Stimulated activated CD8-positive, alpha-beta memory T cell treated with anti-CD3 and anti-CD28 coated beads, Interleukin-4, amount 100 ng/mL, for 48 hours (primary cell): ENCODE data around the gene BCO2.
A peak's percentile ranks its signal among the peaks of the same experiment; 100 is the strongest.

Source experiments
- DNase-seq: peaks from one replicate; pipeline ENCODE4 v3.0.0-alpha.2; 2020

BCO2 gene

DNA sequence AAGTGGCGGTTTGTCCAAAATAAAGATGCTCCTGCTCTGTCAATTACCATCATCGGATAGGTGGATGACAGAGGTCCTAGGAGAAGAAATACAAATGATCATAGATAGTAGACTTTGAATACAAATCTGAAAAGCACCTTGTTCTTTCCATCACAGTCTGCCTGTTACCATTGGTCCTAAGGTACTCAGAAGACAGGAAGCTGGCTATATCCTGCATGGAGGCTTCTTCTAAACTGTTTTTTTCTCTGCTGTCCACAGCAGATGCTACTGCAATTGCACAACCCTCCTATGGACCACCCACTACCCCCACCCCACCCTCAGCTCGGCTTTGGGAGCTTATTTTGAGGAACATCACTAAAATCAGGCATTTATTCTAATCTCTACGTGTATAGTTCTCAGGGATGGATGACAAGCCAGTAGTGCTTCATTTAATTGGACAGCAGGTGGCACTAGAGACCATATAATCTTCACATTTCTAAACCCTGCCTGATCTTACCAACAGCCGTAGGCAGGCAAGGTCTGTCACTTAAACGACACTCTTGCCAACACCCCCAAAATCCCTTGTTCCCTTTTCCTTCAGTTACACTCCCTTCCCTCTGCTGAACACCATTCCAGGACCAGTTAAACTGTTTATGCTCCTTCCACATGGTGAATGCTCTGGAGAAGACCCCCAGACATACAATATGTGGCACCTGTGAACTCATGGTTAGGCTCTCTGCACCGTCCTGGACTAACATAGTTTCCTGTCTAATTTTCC lies 44.3 kb downstream of the BCO2 start:
- DNase-seq, result no peak

DNA sequence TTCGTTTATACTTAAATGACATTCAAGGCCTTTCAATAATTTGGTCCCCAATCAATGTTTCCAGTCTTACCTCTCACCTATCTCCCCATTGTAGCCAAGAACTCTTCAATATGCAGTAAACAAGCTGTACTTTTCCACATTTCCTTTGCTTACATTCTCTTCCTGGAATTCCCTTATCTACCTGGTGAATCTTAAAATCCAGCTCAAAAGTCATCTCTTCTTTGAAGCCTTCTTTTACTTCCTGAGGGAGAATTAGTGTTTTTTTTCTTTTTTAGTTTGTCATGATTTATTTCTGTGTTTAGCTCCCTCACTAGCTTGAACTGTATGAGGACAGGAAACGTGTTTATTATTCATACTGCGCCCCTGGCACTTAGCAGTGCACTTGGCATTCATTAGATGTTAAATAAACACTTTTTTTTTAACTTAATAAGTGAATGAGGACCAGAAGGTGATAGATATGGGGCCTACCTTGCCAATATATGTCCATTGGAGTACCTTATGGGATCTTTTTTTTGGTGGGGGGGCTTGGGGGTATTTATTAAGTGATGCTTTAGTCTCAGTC lies 46.0 kb downstream of the BCO2 start:
- DNase-seq, result no peak

DNA sequence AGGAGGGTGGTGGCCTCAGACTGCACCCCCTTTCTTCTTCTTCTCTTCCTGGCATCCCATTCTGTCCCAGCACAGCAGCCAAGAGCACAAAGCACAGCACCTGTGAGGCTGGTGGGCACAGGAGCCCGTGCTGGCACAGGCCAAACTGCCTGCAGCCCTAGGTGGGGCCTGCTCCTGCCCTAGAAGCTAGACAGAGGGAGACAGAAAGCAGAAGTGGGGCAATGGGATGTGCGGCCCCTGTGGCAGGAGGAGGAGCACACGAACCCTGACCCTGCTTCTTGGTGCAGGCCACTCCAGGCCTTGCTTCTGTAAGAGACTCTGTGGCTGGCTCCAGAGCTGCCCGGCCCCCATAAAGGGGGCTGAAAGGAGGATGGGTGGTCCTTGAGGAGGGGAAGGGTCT lies 47.0 kb downstream of the BCO2 start:
- no peak for DNase-seq

DNA sequence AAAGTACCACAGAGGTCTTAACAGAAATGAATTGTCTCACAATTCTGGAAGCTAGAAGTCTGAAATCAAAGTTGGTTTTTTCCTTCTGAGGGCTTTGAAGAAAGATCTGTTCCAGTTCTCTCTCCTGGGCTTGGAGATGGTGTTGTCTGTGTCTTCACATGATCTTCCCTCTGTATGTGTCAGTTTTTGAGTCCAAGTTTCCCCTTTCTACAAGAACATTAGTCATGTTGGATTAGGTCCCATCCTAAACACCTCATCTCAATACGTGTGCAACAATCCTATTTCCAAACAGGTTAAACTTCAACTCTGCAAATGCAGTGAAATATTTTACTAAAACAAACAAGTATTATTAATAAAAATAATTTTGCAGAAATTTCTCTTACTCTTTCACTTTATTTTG lies 47.8 kb downstream of the BCO2 start:
- DNase-seq, result no peak

DNA sequence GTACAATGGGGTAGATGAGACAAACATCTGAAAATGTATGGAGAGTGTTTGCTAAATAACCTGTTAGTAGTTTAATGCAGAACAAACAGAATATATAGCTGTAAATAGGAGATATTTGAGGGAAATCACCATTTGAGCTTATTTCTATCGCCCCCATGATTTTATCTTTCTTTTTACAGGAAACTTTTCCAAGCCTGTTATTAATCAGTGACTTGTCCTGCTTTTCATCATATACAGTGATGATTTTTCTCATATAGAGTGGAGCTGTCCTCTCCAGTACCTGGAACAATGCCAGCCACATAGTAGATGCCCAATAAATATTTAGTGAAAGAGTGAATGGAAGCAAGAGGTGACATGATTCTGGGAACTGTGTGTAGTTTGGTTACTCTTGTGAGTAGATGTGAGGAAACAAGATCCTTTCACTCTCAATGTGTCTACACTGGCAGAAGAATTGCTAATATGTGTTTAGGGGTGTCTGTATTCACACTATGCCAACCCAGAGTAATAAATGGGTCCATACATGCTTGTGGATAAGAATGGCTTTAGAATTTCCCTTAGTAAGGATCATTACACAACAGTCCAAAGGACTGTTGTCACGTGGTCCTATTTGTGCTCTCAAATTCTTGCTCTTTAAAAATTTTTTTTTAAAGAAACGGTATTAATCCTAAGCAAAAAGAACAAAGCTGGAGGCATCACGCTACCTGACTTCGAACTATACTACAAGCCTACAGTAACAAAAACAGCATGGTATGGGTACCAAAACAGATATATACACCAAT lies 48.6 kb downstream of the BCO2 start:
- DNase-seq, result no peak

DNA sequence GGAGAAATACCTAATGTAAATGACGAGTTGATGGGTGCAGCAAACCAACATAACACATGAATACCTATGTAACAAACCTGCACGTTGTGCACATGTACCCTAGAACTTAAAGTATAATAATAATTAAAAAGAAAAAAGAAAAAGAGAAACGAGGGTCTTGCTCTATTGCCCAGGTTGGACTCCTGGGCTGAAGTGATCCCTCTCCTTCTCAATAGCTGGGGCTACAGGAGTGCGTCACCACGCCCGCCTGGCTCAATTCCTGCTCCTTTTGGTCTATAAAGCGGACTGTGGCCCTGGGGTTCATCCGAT lies 50.4 kb downstream of the BCO2 start:
- DNase-seq, result no peak

DNA sequence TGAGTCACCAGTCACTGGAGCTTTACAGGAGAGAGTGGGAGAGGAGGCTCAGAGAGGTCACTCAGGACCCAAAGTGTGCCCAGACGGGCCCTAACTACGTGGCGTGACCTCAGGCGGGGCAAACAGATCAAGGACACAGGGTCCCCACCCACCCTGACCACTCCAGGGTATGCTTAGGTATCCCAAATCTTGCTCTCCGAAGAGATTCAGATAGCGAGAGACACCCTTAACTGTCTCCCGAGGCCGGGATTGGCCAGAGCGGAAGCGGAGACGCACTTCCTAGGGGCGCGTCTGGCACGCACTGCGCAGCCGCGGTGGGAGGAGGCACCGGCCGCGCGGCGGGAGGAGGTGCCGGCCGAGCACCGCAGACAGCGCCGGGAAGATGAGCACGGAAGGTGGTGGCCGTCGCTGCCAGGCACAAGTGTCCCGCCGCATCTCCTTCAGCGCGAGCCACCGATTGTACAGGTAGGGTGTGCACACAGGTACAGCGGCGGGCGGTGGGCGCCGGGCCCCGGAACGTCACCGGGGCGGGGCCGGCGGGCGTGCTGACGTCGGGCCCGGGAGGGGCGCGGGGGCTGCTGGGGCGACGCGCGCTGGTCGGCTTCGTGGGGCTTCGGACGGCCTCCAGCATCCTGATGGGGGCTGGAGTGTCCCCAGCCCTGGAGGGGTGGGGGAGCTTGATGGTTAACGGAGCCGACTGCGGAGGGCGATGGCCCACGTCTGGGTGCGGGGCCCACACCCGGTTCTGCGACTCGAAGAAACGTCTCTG lies 50.9 kb downstream of the BCO2 start, which contains the start of gene PTS:
PTS (plus strand) TSS at position 367 of the 769 bp plus-strand sequence; CDS start at position 383, 16 bp downstream.
- DNase-seq, result peak; percentile 85

DNA sequence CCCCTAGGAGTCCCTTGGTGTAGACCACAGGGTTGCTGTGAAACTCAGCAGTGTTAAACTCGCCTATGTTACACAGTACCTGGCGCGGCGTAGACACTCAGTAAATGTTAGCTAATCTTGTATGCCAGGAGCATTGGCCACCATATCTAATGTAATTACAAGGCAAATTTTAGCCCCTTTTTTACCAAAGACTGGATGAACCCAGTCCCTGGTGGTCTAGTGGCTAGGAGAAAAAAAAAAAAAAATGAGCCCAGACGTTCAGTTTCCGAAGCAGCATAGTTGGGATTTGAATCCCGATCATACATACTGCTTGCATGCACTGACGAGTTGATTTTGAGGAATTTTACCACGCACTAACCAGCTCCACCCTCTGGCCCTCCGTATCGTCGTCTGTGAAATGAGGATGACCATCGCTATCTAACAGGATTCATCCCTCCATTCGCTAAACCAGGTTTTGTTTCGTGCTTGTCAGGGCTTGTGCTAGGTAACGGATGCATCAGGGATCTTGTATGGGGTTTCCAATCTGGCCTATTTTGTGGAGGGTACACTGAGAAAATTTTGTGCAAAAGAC lies 51.6 kb downstream of the BCO2 start:
- DNase-seq, result no peak

DNA sequence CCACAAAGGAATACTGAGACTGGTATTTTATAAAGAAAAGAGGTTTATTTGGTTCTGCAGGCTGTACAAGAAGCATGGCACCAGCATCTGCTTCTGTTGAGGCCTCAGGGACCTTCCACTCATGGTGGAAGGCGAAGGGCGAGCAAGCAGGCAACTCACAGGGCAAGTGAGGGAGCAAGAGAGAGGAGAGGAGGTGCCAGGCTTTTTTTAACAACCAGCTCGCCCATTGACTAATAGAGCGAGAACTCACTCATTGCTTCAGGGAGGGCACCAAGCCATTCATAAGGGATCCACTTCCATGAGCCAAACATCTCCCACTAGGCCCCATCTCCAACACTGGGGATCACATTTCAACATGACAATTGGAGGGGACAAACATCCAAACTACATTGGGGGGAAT lies 52.2 kb downstream of the BCO2 start:
- DNase-seq, result no peak

DNA sequence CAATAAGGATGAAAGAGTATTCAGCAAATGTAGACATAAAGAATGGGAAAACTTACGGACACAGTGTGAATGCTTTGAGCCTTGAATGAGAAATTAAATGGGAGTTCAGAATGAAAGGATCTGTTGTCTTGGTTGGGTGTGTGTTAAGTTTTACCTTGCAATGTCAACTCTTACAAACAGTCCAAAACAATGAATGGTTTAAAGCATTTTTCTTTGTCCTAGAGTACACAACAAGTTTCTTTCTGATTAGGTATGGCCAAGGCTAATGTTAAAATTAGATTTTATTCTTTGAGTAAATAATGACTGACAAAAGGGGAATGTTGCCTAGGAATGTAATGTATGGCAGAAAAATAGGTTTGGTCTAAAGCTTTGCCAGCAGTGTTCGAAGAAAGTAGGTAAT lies 53.4 kb downstream of the BCO2 start:
- DNase-seq, result no peak

DNA sequence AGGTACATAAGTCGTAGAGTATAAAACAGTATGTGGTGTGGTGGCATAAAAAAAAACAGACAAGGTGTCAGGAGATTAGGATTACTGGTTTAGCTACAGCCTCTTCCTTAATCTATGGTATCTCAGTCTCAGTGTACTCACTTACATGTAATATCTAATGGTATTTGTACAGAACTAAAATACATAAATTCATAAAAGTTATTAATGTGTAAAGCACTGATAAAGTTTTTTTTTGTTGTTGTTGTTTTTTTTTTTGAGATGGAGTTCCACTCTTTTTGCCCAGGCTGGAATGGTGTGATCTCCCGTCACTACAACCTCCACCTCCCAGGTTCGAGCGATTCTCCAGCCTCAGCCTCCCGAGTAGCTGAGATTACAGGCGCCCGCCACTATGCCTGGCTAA lies 53.8 kb downstream of the BCO2 start:
- no peak for DNase-seq

DNA sequence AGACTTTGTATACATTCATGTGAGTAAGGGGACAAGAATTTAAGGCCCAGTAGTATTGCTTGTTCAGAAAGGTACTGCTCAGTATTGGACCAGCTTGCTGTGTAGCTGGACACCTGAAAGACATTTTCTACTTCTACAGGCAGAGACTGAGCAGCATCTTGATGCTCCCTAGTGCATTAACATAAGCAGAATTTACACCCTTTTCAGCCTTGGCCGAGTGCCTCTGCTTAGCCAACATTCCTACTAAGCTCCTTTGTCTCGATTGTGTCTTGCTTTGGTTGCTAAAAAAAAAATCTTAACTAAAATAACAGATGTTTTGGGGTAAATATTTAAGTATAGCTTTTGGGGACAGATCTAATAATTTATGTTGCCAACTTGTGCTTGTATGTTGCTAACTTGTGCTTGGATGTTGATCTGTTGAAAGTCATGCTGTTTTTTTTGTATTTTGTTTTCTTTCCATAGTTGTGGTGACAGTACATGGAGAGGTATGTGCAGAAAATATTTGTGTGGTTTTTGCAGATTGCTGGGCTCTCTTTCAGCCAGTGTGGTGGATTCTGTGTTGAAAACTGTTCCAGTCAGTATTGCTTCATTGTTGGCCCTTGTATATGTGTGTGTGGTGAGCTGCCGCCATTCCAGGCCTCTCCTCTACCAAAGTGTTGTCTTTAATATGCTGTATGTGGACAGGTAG lies 54.6 kb downstream of the BCO2 start:
- no peak for DNase-seq

DNA sequence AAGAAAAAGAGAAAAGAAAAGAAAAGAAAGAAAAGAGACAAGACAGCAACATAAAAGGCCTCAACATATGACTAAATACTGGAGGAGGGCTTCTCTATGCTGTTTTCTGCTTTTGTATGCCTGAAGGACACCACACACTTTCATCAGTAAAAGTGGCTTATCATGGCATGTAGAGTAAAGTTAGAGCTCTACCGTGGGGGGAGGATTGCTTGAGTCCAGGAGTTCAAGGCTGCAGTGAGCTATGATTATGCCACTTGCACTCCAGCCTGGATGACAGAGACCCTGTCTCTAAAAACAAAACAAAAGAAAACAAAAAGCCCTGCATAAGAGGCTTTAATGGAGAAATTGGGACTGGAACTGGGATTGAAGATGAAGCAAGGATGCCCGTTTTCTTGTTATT lies 56.6 kb downstream of the BCO2 start:
- DNase-seq, result no peak

DNA sequence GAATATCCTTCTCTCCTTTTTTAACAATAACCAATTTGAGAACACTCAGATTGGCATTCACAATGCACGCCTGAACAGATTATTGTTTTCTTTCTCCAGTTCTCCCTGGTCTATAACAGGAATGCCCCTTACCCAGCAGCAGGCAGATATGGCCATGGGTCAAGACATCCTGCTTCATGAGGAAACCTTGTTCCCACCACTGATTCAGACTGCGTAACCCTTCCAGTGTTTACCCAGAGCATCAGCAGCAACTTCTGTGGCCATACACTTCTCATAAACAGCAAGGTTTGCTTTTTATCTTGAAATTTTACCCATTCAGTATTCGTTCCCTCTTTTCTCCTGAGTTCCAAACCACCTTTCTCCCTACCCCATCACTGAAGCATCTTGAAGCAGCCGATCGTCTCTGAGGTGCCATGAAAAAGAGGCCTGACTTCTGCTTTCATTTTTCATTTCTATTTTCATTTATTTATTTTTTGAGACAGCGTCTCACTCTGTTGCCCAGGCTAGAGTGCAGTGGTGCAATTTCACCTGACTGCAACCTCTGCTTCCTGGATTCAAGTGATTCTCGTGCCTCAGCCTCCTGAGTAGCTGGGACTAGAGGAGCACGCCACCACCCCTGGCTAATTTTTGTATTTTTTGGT lies 60.6 kb downstream of the BCO2 start:
- no peak for DNase-seq

DNA sequence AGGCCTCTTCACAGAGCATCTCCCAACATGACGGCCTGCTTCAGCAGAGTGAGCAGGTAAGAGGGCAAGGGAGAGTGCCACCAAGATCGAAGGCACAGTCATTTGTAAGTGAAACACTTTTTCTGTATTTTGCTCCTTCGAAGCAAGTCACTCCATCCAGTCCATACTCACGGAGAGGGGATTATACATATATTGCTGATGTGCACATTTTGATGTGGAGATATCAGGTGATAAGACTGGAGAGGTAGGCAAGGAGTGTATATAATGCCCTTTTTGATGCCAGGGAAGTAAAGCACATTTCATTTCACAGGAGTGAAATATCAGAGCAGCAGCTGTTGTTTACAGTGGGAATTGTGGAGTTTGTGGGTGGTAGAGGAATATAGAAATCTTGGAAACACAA lies 62.1 kb downstream of the BCO2 start:
- no peak for DNase-seq

DNA sequence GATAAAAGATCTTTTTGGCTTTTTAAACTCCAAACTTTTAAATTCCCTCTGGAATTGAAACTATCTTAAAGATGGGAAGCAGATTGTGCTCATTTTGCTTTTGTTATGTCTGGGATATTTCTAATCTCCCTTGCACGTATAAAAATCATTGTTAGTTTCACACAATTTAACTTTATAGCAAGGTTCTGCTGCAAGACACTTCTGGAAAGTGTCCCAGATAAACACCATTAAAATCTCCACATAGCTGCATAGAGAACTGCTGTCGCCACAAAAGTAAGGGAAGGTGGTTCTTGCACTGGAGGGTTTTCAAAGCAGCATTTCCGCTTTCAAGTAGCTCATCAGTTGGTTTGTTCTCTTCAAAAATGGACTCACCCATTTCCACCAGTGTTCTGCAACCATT lies 62.7 kb downstream of the BCO2 start:
- DNase-seq, result no peak

DNA sequence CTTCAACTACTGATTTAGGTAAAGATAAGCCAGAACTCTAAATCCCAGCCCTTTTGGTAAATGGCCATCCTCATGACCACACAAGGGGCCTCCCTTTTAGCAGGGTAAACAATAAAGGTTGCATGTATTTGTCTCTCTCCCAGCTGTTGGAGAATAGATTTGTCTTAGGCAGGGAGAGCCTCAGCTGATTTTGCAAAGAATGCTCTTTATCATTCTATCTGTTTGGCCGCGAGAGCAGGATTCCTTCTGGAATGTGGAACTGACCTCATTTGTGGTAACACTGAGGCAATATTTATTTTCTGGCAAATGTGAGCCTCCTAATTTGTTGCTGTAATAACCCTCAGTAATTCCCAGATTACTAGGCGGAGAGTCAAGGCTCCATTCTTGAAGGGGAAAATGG lies 66.2 kb downstream of the BCO2 start:
- no peak for DNase-seq

DNA sequence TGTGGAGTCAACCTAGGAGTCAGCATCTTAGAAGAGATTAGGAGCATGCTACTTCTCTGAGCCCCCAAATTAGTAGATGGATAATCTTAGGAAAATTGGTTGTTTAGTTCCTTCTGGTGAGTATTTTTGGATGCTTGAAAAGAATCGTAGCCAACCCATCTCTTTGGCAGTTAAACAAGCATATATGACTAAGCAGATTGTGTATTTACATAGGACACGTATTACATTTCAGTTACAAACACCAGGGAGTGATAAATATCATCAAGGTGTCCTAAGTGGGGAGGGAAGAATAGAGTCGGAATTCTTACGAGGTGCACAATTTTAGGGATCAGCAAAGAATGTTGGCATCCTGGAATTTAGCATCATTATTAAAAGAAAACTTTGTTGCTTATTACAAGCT lies 71.9 kb downstream of the BCO2 start:
- DNase-seq, result no peak

DNA sequence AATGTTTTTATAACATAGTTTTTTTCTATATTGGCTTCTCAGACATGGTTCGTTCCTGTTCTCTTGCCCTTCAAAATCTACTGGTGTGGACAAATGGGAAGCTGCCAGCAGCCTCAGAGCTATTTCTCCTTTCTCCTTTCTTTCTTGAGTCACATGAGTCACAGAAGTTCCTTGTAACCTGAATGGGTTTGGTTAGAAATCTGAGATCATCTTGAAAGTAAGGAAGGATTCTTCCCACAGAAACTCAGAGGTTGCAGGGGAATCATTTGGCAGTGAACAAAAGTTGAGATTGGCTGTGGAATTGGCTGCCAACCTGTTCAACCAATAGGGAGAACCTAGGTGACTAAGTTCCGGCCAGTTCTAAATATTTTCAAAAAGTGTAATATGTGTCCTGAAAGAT lies 72.9 kb downstream of the BCO2 start:
- no peak for DNase-seq

DNA sequence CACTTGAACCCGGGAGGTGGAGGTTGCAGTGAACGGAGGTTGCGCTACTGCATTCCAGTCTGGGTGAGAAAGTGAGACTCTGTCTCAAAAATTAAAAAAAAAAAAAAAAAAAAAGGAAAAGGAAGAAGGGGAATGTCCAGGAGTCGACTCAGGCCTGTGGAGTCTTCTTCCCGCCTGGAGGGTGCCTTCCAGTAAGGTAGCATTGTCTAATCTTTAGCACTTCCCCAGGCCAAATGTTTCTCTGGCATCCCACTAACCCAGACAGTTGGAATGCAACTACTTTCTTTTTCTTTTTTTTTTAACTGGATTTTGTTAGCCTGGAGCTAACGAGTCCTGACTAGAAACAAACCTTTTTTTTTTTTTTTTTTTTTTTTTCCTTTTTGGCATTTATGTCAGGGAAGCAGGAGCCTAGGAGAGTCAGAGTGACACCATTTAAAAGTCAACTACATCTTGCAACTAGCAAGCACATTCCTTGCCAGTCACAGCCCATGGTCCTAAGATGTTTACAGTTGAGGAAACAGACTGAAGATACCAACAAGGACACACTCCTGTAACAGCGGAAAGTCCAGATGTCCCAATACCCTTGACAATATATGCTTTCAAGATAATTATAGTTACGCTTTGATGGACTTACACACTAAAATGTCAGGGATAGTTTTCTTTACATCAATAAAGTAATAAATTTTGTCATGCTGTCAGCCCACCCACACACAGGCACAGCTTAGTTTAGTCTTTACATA lies 74.7 kb downstream of the BCO2 start:
- DNase-seq, result no peak

DNA sequence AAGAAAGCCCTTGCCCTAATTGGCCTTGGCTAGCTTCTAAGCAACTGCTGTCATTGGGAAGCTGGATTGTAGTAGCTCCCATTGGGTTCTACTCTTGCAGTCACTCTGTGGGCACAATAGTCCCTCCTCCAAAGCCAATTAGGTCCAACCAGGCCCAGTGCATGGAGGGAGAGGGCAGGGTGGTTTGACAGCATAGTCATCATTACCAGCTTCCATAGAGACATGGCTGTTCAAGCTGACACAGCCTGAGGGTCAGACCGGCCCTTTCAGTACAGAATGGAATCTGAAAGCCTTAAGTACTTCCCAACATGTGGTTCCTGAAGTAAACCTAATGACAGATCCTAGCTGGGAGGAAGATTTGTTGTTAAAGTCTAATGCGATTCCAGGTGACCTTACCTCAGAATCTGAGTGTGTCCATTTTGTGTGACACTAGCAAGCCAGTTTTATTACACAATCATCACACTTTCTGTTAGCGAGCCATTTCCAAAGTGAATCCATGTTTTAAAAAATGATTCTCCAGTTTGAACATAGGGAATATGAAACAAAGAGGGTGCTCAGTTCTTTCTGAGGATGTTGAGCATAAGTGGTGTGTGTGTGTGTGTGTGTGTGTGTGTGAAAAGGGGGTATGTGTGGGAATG lies 78.4 kb downstream of the BCO2 start:
- no peak for DNase-seq
